ENCODE measurements around the gene SPATA12. TPM values are rescaled to one million over a fixed set of nuclear protein-coding genes. Genes with fewer than 3 reads are reported as not detected.
A peak's percentile ranks its signal among the peaks of the same experiment; 100 is the strongest.

Gene SPATA12, protein sequence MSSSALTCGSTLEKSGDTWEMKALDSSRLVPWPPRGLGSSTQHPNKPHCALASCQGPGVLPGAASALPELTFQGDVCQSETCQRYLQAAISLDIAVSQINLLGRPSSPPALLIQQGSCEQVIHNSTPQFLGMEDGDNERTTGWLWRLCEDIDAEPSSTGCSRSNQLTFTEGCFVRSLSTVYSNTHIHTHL
- total RNA-seq = under 0.01 TPM

DNA sequence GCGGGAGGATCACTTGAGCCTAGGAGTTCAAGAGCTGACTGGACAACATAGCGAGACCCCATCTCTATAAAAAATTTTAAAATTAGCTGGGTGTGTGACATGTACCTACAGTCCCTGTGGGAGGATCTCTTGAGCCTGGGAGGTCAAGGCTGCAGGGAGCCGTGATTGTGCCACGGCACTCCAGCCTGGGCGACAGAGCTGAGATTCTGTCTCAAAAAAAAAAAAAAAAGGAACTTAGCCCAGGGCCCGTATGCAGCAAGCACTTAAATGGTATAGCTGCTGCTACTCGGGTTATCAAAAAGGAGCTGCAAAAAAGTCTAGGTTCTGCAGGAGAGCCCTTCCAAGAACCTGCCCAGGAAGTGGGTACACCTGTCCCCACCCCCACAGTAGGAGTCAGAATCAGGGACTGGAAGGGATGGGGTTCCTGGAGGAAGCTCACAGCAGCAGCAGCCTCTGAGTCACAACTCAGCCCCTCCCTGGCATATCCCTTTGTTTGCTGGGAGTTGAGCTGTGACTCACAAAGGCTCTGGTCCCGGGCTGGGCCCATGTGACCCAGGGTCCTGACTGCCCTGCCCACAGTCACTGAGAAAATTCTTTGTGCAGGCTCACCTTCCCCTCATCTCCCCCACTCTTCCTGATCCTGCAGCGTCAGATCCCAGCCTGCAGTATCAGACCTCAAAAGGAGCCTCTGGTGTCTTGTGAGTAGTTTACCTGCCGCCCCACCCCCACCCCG, at the start of gene SPATA12:
TSS of gene SPATA12 (plus strand) at position 576 of the 733 bp plus-strand sequence. CDS start 13,031 bp downstream, outside the sequence.
- peak in 2 of 3 donors; percentile 66 to 86 for DNase-seq (ENCODE audit: low read depth in 2 of 3, low spot score in 2 of 3)

DNA sequence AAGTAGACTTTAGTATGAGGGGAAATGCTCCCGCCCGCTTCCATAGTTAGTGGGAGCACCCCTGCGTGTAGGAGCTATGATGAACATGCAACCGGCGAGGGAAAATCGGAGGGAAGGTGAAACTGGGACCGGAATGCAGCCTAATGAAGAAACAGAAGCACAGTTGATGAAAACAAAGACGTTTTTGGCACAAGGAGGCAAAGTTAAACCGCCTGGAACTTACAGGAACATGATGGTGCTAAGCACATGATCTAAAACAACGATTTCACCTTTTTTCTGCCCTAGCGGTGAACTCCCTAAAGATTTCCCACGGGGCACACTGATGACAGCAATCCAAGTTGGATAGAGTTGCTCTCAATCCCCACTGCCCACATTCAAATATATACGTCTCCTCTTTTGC, 49.4 kb upstream of the SPATA12 start:
- no peak for DNase-seq (ENCODE audit: low read depth in 2 of 3, low spot score in 2 of 3)

DNA sequence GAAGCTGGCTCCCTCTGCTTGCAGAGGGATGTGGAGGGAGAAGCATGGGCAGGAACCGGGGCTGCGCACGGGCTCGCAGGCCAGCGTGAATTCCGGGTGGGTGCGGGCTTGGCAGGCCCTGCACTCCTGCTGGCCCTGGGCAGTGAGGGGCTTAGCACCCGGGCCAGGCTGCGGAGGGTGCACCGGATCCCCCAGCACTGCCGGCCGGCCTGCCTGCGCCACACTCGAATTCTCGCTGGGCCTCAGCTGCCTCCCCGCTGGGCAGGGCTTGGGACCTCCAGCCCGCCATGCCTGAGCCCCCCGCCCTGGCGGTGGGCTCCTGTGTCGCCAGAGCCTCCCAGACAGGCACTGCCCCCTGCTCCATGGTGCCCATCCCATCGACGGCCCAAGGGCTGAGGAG, 47.6 kb upstream of the SPATA12 start:
- DNase-seq (ENCODE audit: low read depth in 2 of 3, low spot score in 2 of 3) = no peak

DNA sequence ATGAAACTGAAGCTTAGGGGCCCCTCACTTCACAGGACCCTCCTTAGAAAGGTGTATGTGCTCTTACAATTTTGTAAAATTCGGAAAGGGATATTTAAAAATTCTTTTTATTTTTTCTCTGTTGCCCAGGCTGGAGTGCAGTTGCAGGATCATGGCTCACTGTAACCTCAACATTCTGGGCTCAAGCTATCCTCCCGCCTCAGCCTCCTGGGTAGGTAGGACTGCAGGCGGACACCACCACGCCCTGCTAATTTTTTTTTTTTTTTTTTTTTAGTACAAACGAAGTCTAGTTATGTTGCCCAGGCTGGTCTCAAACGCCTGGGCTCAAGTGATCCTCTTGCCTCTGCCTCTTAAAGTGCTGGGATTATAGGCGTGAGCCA, 45.1 kb upstream of the SPATA12 start:
- DNase-seq (ENCODE audit: low read depth in 2 of 3, low spot score in 2 of 3) = no peak

DNA sequence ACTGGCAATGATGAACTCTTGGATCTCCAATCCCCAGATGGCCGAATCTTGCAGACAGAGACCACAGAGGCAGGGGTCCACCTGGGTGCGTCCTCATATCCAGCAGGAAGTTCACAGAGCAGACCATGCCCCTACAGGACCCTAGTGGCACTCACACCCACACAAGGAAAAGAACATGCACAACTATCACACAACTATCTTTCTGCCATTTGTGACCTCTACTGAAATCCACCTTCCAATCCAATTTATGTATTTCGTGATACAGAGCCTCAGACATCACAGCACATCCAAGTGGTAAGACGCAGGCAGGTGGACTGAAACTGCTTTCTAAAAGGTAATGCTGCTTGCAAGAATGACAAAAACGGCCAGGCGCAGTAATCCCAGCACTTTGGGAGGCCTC, 44.6 kb upstream of the SPATA12 start:
- no peak for DNase-seq (ENCODE audit: low read depth in 2 of 3, low spot score in 2 of 3)

DNA sequence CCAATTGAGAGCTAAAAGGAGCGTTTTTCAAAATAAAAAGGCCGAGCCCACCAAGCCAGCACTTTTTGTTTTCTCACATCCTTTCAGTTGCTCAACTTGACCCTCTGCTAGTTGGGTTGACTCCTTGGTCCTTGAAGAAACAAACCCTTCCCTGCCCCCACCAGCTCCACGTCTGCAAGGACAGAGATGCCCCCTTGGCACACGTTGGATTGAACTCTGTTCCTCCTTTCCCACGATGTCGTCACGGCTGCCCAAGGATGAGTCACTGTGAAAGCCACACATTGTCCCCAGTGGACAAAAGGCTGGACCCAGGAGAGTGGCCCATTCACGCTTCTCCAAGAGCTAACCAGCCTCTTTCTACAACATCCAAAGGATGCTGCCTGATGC, 43.0 kb upstream of the SPATA12 start:
- no peak for DNase-seq (ENCODE audit: low read depth in 2 of 3, low spot score in 2 of 3)

DNA sequence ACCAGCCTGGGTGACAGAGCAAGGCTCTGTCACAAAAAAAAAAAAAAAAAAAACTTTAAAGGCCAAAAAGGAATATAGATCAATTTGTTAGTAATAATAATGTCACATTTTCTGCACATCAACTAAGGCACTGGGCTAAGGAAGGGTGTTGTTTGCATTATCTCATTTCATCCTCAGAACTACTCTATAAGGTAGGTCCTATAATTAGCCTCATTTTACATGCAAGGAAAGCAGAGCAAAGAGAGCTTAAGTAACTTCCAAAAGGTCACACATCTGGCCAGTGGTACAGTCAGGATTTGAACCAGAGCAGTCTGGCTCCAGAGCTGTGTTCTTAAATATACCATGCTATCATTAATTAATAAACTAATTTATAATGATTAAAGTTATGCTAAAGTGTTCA, 42.2 kb upstream of the SPATA12 start:
- DNase-seq (ENCODE audit: low read depth in 2 of 3, low spot score in 2 of 3) = no peak

- peak in 1 of 3 donors; percentile 17 for DNase-seq (ENCODE audit: low read depth in 2 of 3, low spot score in 2 of 3)
Observed at GRCh38 chr3:57019057-57019456, 41.4 kb upstream of the SPATA12 start.

DNA sequence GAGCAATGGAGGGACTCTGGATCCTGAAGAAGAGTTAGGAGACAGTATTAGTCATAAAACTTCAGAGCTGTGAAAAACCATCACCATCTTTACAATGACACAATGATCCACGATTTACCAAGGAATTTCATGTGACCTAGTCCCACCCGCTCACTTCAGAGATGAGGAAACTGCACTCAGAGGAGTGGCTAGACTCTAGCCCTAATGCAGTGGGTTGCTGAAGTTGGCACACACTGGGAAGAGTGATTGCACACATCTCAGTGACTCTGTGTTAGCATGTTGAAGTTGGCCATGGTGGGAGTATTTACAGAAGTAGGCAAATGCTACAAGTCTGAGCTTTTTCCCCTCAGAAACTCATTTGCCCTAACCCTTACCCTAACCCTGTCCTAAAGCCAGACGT, 35.2 kb upstream of the SPATA12 start:
- DNase-seq (ENCODE audit: low read depth in 2 of 3, low spot score in 2 of 3) = no peak

GRCh38 chr3:57026944-57027343, 33.5 kb upstream of the SPATA12 start:
- peak in 2 of 3 donors; percentile 62 to 91 for DNase-seq (ENCODE audit: low read depth in 2 of 3, low spot score in 2 of 3)

DNA sequence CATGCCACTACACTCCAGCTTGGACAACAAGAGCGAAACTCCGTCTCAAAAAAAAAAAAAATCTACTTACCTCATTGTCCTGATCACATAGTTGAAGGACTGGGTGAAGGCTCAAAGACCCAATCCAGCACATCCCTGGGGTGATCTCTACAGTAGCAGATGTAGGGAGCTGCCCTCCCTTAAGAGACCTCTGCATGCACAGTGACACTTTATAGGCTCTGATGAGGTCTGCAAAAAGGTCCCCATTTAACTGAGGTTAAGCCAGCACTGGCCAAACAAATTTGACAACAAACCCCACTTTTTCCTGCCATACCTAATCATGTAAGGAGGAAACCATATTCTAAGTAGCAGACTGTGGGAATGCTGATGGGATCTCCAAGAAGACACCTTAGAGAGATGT, 31.1 kb upstream of the SPATA12 start:
- no peak for DNase-seq (ENCODE audit: low read depth in 2 of 3, low spot score in 2 of 3)

DNA sequence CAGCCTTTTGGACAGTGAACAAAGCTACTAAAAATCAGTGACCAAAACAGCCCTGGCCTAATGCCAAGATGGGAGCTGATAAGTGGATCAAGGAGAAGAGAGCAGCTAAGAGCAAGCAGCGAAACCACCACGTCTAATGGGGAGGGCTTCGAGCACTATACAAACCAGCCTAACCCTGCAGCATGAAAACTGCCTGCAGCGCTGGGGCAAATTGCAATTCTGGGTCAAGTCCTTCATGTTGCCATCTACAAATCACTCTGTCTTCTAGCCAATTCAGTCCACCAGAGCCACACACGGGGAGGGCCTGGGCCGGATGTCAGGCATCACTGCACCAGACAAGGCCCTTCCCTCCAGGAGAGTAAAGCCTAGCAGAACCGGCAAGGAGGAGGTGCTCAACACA, 30.5 kb upstream of the SPATA12 start:
- no peak for DNase-seq (ENCODE audit: low read depth in 2 of 3, low spot score in 2 of 3)

GRCh38 chr3:57030721-57031120, 29.7 kb upstream of the SPATA12 start:
- DNase-seq (ENCODE audit: low read depth in 2 of 3, low spot score in 2 of 3) = no peak

- DNase-seq (ENCODE audit: low read depth in 2 of 3, low spot score in 2 of 3) = peak in 1 of 3 donors; percentile 19
Observed at GRCh38 chr3:57031631-57032541, 28.6 kb upstream of the SPATA12 start.

- DNase-seq (ENCODE audit: low read depth in 2 of 3, low spot score in 2 of 3) = no peak
Observed at GRCh38 chr3:57036952-57037351, 23.5 kb upstream of the SPATA12 start.

DNA sequence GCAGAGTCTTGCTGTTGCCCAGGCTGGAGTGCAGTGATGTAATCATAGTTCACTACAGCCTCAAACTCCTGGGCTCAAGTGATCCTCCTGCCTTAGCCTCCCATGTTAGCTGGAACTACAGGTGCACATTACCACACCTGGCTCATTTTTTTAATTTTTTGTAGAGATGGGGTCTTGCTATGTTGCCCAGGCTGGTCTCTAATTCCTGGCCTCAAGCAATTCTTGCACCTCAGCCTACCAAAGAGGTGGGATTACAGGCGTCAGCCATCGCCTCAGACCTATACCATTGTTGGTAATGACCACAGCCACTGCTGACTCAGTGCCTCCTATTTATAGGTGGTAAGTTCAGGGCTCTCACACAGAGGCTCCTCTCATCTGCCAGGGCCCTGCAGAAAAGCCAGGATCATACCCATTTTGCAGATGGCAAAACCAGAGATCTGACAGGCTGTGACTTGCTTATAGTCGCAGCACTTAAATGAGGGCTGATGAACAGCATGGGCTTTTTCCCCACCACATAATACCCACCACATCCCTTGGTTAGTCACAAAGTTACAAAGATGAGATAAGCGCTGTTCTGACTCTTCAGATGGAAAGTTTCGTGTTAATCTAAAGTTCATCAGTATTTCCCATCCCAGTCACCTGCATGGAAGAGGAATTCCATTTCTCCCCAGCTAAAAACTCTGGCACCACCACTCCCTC, 21.8 kb upstream of the SPATA12 start:
- no peak for DNase-seq (ENCODE audit: low read depth in 2 of 3, low spot score in 2 of 3)

GRCh38 chr3:57041674-57042073, 18.8 kb upstream of the SPATA12 start:
- no peak for DNase-seq (ENCODE audit: low read depth in 2 of 3, low spot score in 2 of 3)

DNA sequence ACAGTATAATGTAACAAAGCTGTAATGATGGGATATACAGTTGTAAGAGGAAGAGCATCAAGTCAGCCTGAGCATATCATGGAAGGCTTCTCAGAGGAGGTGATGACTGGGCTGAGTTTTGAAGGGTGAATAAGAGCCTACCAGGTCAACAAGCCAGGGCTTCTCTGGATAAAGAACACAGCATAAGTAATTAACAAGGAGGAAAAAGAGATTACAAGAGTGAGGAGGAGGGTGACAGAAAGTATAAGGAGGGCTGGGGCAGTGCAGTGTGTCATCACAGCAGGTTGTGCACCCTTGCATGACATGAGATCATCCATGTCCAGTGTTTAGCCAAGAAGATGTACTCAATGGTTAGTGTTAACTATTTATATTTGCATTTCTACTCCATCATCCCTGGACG, 16.9 kb upstream of the SPATA12 start:
- DNase-seq (ENCODE audit: low read depth in 2 of 3, low spot score in 2 of 3) = no peak

GRCh38 chr3:57046101-57046765, 14.2 kb upstream of the SPATA12 start:
- no peak for DNase-seq (ENCODE audit: low read depth in 2 of 3, low spot score in 2 of 3)

DNA sequence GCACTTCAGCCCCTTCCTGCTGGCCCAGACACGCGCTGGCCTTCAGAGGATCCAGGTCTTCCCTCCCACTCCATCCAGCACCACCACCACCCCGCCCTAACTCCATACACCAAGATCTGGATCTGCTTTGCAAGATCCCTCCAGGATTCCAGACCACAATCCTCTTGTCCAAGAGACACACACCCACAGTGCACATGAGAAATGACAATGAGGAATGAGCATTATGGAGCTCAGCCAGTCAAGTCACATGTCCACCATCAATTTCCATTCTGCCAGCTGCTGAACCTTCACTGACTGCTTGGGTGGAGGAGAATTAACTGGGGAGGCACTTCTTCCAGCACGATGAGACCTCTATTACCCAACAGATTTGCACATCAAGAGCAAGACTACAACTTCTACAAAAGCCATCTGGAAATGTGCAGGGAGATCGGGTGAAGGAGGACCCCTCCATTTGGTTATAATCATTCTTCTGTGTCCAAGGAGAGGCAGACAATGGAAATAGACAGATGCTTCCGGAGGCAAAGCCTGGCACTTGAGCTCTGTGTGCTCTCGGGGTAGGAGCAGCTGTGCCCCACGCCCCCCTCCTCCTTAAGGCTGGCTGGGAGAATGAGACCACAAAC, 12.3 kb upstream of the SPATA12 start:
- peak in 2 of 3 donors; percentile 50 to 86 for DNase-seq (ENCODE audit: low read depth in 2 of 3, low spot score in 2 of 3)
